H1 (cell line): ENCODE data around the gene AGPS. TPM values are rescaled to one million over a fixed set of nuclear protein-coding genes. Genes with fewer than 3 reads are reported as not detected.

Experiments used
- BRCA1 ChIP-seq: IDR thresholded peaks from 2 replicates; pipeline ENCODE4 v1.6.1; 2012; ENCODE audit warnings: low read depth, low read length, improper control_type of control experiment
- CEBPB ChIP-seq: IDR thresholded peaks from 2 replicates; pipeline ENCODE4 v1.6.1; 2012; ENCODE audit warnings: low read depth, low read length
- JUN ChIP-seq: IDR thresholded peaks from 2 replicates; pipeline ENCODE4 v1.6.1; 2011; ENCODE audit warnings: low read depth, mild to moderate bottlenecking, improper control_type of control experiment, low read length
- RFX5 ChIP-seq: IDR thresholded peaks from 2 replicates; pipeline ENCODE4 v1.6.1; 2011; ENCODE audit warnings: low read depth, low read length, improper control_type of control experiment, borderline replicate concordance
- TCF12 ChIP-seq: IDR thresholded peaks from 2 replicates; pipeline ENCODE4 v1.6.1; 2011; ENCODE audit warnings: low read depth, mild to moderate bottlenecking, low read length
- polyA plus RNA-seq, 7 experiments: library from polyadenylated mRNA; depleted of rRNA in 3 of 7; stranded (reverse) in 5 of 7; unstranded in 2 of 7; fragments of >200 nt in 5 of 7; fragments of 200-250 nt in 2 of 7; gene quantifications; 1 replicate in 5 of 7; 2 replicates in 1 of 7; 4 replicates in 1 of 7; pipeline versions ENCODE4 v1.2.1 to v1.2.3, GENCODE V29; 2011 to 2013; ENCODE audit warnings: missing spikeins in 2 of 7, mixed read lengths in 2 of 7
- total RNA-seq: library from RNA; stranded (reverse); fragmentation: NEBNext Ultra II Directional; extraction: Animal tissue kit (Norgen Biotek cat#: 25700); gene quantifications from 2 replicates; pipeline ENCODE4 v1.2.1, GENCODE V29; 2021
- TF ChIP-seq, protein P1 (sequence below): fragments of 300-600 bp; sonication (generic); IDR thresholded peaks from 2 replicates; pipeline ENCODE4 v1.7.1; 2012; ENCODE audit warnings: low read length, moderate library complexity, mild to moderate bottlenecking, inconsistent platforms; ENCODE audit not compliant: insufficient replicate concordance

The AGPS gene
- total and polyA plus RNA-seq, 2 of the 8 experiments (the other 6 are each of a cell fraction or from before 2014, with no cell fraction given), result 7.3 to 57.8 TPM

DNA sequence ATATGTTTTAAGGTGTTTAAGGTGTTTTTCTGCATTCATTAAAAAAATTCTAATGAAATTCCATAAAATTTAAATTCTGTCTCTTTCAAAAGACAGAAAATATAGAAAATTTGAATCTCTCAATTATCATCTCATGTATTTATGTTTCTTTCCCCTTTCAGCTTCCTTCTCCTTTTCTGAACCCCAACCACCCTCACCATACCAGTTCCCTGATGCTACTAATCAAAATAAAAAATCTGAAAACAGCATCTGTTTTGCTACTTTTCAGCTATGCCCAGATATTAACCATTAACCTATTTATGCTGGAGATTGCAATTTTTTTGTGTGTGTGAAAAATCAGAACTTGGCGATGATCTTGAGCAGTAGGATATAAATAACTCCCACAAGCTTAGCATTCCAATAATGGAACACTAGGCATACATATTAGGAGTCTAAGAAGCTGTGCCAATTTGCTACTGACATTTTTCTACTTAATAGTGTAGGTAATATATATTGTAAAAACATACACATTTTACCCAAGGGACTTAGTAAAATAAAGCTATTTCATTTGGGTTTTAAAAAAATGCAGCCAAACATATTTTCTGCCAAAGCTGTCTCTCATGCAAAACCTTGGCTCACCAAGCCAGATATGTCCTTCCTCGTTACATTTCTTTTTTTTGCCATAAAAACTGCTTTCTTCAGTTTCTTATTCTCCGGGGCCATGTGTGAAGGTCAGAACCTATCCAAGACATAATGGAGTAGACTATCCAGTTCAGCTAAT, 32.6 kb upstream of the AGPS start (continued):
- TF ChIP-seq, protein P1, sequence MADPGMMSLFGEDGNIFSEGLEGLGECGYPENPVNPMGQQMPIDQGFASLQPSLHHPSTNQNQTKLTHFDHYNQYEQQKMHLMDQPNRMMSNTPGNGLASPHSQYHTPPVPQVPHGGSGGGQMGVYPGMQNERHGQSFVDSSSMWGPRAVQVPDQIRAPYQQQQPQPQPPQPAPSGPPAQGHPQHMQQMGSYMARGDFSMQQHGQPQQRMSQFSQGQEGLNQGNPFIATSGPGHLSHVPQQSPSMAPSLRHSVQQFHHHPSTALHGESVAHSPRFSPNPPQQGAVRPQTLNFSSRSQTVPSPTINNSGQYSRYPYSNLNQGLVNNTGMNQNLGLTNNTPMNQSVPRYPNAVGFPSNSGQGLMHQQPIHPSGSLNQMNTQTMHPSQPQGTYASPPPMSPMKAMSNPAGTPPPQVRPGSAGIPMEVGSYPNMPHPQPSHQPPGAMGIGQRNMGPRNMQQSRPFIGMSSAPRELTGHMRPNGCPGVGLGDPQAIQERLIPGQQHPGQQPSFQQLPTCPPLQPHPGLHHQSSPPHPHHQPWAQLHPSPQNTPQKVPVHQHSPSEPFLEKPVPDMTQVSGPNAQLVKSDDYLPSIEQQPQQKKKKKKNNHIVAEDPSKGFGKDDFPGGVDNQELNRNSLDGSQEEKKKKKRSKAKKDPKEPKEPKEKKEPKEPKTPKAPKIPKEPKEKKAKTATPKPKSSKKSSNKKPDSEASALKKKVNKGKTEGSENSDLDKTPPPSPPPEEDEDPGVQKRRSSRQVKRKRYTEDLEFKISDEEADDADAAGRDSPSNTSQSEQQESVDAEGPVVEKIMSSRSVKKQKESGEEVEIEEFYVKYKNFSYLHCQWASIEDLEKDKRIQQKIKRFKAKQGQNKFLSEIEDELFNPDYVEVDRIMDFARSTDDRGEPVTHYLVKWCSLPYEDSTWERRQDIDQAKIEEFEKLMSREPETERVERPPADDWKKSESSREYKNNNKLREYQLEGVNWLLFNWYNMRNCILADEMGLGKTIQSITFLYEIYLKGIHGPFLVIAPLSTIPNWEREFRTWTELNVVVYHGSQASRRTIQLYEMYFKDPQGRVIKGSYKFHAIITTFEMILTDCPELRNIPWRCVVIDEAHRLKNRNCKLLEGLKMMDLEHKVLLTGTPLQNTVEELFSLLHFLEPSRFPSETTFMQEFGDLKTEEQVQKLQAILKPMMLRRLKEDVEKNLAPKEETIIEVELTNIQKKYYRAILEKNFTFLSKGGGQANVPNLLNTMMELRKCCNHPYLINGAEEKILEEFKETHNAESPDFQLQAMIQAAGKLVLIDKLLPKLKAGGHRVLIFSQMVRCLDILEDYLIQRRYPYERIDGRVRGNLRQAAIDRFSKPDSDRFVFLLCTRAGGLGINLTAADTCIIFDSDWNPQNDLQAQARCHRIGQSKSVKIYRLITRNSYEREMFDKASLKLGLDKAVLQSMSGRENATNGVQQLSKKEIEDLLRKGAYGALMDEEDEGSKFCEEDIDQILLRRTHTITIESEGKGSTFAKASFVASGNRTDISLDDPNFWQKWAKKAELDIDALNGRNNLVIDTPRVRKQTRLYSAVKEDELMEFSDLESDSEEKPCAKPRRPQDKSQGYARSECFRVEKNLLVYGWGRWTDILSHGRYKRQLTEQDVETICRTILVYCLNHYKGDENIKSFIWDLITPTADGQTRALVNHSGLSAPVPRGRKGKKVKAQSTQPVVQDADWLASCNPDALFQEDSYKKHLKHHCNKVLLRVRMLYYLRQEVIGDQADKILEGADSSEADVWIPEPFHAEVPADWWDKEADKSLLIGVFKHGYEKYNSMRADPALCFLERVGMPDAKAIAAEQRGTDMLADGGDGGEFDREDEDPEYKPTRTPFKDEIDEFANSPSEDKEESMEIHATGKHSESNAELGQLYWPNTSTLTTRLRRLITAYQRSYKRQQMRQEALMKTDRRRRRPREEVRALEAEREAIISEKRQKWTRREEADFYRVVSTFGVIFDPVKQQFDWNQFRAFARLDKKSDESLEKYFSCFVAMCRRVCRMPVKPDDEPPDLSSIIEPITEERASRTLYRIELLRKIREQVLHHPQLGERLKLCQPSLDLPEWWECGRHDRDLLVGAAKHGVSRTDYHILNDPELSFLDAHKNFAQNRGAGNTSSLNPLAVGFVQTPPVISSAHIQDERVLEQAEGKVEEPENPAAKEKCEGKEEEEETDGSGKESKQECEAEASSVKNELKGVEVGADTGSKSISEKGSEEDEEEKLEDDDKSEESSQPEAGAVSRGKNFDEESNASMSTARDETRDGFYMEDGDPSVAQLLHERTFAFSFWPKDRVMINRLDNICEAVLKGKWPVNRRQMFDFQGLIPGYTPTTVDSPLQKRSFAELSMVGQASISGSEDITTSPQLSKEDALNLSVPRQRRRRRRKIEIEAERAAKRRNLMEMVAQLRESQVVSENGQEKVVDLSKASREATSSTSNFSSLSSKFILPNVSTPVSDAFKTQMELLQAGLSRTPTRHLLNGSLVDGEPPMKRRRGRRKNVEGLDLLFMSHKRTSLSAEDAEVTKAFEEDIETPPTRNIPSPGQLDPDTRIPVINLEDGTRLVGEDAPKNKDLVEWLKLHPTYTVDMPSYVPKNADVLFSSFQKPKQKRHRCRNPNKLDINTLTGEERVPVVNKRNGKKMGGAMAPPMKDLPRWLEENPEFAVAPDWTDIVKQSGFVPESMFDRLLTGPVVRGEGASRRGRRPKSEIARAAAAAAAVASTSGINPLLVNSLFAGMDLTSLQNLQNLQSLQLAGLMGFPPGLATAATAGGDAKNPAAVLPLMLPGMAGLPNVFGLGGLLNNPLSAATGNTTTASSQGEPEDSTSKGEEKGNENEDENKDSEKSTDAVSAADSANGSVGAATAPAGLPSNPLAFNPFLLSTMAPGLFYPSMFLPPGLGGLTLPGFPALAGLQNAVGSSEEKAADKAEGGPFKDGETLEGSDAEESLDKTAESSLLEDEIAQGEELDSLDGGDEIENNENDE, result no peak
- TF ChIP-seq TCF12 (no peak), CEBPB (no peak), RFX5 (no peak), BRCA1 (no peak), JUN (no peak)
